Parathyroid adenoma (tissue), 2 donors: ENCODE measurements around the gene FKBP7.
A peak's percentile ranks its signal among the peaks of the same experiment; 100 is the strongest.

Experiments
- H2AFZ ChIP-seq: fragments of 300-600 bp; sonication (generic); one replicate; pipeline ENCODE4 v1.7.0; 2017; ENCODE audit warnings: antibody characterized with exemption, mild to moderate bottlenecking
- H3K27ac ChIP-seq: fragments of 300-600 bp; sonication (generic); one replicate; pipeline ENCODE4 v1.7.0; 2017
- H3K27me3 ChIP-seq: fragments of 300-600 bp; sonication (generic); one replicate; pipeline ENCODE4 v1.7.0; 2017; ENCODE audit warnings: low read length; ENCODE audit not compliant: control insufficient read depth, insufficient read depth
- H3K36me3 ChIP-seq: fragments of 300-600 bp; sonication (generic); one replicate; pipeline ENCODE4 v1.7.0; 2017; ENCODE audit warnings: low read length; ENCODE audit not compliant: control insufficient read depth, insufficient read depth
- H3K4me1 ChIP-seq: fragments of 300-600 bp; sonication (generic); one replicate; pipeline ENCODE4 v1.7.0; 2017; ENCODE audit warnings: control low read depth
- H3K4me2 ChIP-seq: fragments of 300-600 bp; sonication (generic); one replicate; pipeline ENCODE4 v1.7.0; 2017; ENCODE audit warnings: low read length
- H3K4me3 ChIP-seq: fragments of 300-600 bp; sonication (generic); one replicate; pipeline ENCODE4 v1.7.0; 2017; ENCODE audit warnings: low read depth, low read length
- H3K79me2 ChIP-seq: fragments of 300-600 bp; sonication (generic); one replicate; pipeline ENCODE4 v1.7.0; 2017; ENCODE audit warnings: control low read depth
- H3K9ac ChIP-seq: fragments of 300-600 bp; sonication (generic); one replicate; pipeline ENCODE4 v1.7.0; 2017; ENCODE audit warnings: mild to moderate bottlenecking
- H3K9me3 ChIP-seq: fragments of 300-600 bp; sonication (generic); one replicate; pipeline ENCODE4 v1.7.0; 2017; ENCODE audit warnings: low read length; ENCODE audit not compliant: control insufficient read depth
- TF ChIP-seq, protein P1 (sequence below): fragments of 300-600 bp; sonication (generic); IDR thresholded peaks from one replicate; pipeline ENCODE4 v1.7.0; 2017; ENCODE audit warnings: antibody characterized with exemption, mild to moderate bottlenecking
- donor health status: primary hyperparathyroidism.

The FKBP7 gene

DNA sequence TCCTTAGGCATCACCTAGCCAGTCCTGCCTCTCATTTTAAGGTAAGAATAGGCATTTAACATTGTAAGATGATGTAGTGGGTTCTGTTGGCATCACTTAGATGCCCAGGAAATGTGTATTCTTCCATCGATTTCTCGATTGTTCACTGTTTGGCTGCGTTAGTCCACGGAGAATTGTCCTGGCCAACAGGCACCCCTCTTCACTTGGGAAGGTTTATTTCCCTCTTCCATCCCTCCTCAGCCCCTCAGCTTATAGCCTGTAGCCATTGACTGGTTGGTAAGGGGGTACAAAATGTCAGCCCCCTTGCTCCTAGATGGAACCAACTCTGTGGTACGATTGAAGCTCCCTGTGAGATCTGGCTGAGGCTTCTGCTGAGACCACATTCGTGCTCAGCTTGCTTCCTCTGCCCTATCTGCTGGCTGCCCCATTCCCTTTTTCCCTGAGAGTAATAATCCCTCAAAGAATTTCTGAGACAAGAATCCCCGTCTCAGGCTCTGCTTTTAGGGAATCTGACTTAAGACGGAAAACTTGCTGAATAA is 45.3 kb upstream of the FKBP7 start:
- peak overlapping the region; percentile 56 for H3K4me3 ChIP-seq
- H3K4me2 ChIP-seq = peak overlapping the region; percentile 53
- H2AFZ ChIP-seq = peak overlapping the region; percentile 85
- no peaks in the 10 kb centered on the region for H3K36me3 ChIP-seq
- H3K9ac ChIP-seq = no peak overlapping the region
- no peaks in the 10 kb centered on the region for H3K9me3 ChIP-seq
- no peaks in the 10 kb centered on the region for H3K79me2 ChIP-seq
- no peaks in the 10 kb centered on the region for H3K27me3 ChIP-seq
- TF ChIP-seq, protein P1, sequence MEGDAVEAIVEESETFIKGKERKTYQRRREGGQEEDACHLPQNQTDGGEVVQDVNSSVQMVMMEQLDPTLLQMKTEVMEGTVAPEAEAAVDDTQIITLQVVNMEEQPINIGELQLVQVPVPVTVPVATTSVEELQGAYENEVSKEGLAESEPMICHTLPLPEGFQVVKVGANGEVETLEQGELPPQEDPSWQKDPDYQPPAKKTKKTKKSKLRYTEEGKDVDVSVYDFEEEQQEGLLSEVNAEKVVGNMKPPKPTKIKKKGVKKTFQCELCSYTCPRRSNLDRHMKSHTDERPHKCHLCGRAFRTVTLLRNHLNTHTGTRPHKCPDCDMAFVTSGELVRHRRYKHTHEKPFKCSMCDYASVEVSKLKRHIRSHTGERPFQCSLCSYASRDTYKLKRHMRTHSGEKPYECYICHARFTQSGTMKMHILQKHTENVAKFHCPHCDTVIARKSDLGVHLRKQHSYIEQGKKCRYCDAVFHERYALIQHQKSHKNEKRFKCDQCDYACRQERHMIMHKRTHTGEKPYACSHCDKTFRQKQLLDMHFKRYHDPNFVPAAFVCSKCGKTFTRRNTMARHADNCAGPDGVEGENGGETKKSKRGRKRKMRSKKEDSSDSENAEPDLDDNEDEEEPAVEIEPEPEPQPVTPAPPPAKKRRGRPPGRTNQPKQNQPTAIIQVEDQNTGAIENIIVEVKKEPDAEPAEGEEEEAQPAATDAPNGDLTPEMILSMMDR = no peak
- peak overlapping the region; percentile 24 for H3K27ac ChIP-seq
- no peaks in the 10 kb centered on the region for H3K4me1 ChIP-seq

DNA sequence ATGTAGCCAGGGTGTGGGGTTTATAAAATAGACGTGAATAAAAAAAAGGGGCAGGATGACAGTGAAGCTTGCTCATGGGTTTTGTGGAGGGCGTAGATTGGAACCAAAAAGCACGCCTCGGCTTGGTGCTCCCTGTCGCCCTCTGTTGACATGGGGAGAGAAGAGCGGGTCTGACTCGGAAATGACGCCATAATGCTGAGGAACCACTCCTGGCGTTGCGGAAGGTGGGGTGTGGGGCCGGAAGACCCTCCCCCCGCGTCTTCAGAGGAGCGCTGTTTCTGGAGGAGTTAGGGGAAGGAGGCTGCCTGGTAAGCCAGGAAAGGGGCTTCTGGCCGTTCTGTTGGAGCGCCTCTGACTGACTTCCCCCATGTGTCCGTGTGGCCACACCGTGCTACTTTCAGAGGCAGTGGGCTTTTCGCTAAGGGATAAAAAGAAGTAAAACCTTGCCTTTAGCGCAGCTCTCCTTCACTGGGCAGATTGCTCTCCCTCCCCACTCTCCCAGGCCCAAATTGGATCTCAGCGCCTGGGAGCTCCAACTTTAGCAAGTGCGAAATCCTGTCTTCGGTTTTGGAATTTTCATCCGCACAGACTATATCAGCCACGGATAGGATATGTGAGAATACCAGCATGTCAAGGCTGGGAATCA is 44.7 kb upstream of the FKBP7 start:
- no peaks in the 10 kb centered on the region for H3K9me3 ChIP-seq
- no peaks in the 10 kb centered on the region for H3K27me3 ChIP-seq
- no peaks in the 10 kb centered on the region for H3K79me2 ChIP-seq
- peak overlapping the region; percentile 24 for H3K27ac ChIP-seq
- H3K4me2 ChIP-seq = peak overlapping the region; percentile 53
- H3K9ac ChIP-seq = no peak overlapping the region
- TF ChIP-seq, protein P1 = peak; percentile 61
- no peaks in the 10 kb centered on the region for H3K36me3 ChIP-seq
- peak overlapping the region; percentile 85 for H2AFZ ChIP-seq
- H3K4me1 ChIP-seq = no peaks in the 10 kb centered on the region
- H3K4me3 ChIP-seq = peak overlapping the region; percentile 56

DNA sequence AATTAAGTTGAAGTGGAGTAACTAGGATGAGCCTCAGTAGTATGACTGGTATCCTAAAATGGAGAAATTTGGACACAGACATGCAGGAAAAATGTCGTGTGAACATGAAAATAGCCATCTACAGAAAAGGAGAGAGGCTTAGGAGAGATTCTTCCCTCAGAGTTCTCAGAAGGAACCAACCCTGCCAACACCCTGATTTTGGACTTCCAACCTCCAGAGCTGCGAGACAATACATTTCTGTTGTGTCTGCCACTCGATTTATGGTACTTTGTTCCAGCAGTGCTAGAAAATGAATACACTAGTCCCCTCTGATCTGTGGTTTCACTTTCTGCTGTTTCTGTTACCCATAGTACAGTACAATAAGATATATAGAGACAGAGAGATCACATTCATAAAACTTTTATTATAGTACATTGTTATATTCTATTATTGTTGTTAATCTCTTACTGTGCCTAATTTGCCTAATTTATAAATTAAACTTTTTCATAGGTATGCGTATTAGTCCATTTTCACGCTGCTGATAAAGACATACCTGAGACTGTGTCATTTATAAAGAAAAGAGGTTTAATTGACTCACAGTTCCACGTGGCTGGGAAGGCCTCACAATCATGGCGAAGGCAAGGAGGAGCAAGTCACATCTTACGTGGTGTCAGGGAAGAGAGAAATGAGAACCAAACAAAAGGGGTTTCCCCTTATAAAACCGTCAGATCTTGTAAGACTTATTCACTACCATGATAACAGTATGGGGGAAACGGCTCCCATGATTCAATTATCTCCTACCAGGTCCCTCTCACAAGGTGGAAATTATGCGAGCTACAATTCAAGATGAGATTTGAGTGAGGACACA is 43.1 kb upstream of the FKBP7 start:
- no peak overlapping the region for H3K27ac ChIP-seq
- no peak overlapping the region for H3K9ac ChIP-seq
- no peaks in the 10 kb centered on the region for H3K4me1 ChIP-seq
- H3K4me2 ChIP-seq = no peak overlapping the region
- H3K27me3 ChIP-seq = no peaks in the 10 kb centered on the region
- H3K4me3 ChIP-seq = no peak overlapping the region
- no peak overlapping the region for H2AFZ ChIP-seq
- H3K79me2 ChIP-seq = no peaks in the 10 kb centered on the region
- TF ChIP-seq, protein P1 = no peak
- no peaks in the 10 kb centered on the region for H3K9me3 ChIP-seq
- no peaks in the 10 kb centered on the region for H3K36me3 ChIP-seq

DNA sequence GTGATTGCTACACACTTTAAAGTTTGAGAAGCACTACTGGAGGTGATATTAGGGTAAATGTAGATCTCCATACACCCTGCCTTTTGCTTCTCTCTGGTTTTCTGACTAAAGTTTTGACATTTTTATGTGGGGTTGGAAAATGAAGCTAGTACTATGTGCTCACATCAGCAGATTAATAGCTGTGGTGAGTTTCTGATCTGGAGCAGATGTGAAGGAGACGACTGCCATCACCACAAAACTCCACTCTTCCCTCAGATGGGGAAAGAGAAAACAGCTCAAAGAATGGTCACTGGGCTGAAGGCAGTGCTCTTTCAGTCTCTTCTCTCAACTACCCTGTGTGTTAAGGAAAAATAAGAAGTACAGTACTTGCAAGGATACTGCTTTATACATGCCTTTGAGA is 39.1 kb upstream of the FKBP7 start:
- H3K4me1 ChIP-seq = no peaks in the 10 kb centered on the region
- no peaks in the 10 kb centered on the region for H3K27me3 ChIP-seq
- H3K4me2 ChIP-seq = no peak overlapping the region
- H3K79me2 ChIP-seq = no peaks in the 10 kb centered on the region
- no peak overlapping the region for H2AFZ ChIP-seq
- no peaks in the 10 kb centered on the region for H3K36me3 ChIP-seq
- no peak overlapping the region for H3K27ac ChIP-seq
- H3K4me3 ChIP-seq = no peak overlapping the region
- H3K9ac ChIP-seq = no peak overlapping the region
- TF ChIP-seq, protein P1 = no peak
- no peaks in the 10 kb centered on the region for H3K9me3 ChIP-seq
